Activated CD4-positive, CD25-positive, alpha-beta regulatory T cell treated with anti-CD3 and anti-CD28 coated beads, Interleukin-2, amount 50 U/mL, for 16 hours (primary cell): ENCODE results near the gene CRLF3.
"Not testable (repeated sequence)": the region's sequence is repeated elsewhere in the genome, so short reads cannot be mapped to it uniquely, and the experiment has no call there.

Experiments used
- DNase-seq: peaks from one replicate; pipeline ENCODE4 v3.0.0-alpha.2; 2020; ENCODE audit warnings: low read depth, low spot score

The CRLF3 gene

DNA sequence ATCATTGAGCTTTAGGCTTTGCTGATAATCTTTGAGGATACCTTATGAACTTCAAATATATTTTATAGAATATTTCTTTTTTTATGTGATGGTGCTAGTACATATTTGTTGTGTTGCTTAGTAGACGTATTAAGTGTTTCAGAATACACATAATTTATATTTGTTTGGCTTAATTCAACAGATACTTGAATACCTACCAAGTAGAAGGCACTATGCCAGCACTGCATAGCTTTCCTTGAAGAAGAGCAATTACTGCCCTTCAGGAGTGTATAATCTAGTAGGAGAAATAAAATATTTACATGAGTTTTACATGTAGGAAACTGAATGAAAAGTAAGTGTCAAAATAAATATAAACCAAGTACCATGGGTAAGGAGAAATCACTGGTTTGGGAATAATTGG lies 81.8 kb downstream of the CRLF3 start:
- not testable (repeated sequence) for DNase-seq

DNA sequence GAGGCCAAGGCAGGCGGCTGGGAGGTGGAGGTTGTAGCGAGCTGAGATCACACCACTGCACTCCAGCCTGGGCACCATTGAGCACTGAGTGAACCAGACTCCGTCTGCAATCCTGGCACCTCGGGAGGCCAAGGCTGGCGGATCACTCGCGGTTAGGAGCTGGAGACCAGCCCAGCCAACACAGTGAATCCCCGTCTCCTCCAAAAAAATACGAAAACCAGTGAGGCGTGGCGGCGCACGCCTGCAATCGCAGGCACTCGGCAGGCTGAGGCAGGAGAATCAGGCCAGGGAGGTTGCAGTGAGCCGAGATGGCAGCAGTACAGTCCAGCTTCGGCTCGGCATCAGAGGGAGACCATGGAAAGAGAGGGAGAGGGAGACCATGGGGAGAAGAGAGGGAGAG lies 88.1 kb downstream of the CRLF3 start:
- DNase-seq = not testable (repeated sequence)

DNA sequence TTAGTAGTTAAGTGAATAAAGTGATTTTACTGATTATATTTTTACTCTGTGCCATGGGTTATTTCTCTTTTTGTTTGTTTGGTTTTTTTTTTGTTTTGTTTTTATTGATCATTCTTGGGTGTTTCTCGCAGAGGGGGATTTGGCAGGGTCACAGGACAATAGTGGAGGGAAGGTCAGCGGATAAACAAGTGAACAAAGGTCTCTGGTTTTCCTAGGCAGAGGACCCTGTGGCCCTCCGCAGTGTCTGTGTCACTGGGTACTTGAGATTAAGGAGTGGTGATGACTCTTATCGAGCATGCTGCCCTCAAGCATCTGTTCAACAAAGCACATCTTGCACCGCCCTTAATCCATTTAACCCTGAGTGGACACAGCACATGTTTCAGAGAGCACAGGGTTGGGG lies 88.8 kb downstream of the CRLF3 start:
- not testable (repeated sequence) for DNase-seq

DNA sequence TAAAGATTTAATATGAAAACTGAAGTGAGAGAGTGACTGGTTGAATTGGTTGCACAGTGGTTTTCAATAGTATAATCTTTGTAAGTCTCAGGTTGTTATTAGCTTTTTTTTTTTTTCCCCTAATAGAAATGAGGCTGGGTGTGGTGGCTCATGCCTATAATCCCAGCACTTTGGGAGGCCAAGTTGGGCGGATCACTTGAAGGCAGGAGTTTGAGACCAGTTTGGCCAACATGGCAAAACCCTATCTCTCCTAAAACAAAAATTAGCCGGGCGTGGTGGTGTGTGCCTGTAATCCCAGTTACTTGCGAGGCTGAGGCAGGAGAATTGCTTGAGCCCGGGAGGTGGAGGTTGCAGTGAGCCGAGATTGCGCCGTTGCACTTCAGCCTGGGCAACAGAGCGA lies 89.3 kb downstream of the CRLF3 start:
- DNase-seq = not testable (repeated sequence)

DNA sequence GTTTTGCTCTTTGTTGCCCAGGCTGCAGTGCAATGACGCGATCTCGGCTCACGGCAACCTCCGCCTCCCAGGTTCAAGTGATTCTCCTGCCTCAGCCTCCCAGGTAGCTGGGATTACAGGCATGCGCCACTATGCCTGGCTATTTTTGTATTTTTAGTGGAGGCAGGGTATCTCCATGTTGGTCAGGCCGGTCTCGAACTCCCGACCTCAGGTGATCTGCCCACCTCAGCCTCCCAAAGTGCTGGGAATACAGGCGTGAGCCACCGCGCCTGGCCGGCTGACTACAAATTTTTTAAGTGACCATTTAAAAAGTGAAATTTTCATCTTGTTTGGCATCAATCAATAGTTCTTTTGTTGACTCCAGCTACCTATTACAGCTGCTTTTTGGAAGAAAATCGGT lies 90.3 kb downstream of the CRLF3 start:
- not testable (repeated sequence) for DNase-seq
